DND-41 (cell line): ENCODE results near the gene NCSTN.

Experiments
- ATAC-seq: fragments of 200-7000 bp; cut with Tn5 transposase; 3 replicates; pipeline ENCODE4 v1.9.1; 2021; ENCODE audit warnings: low read depth; ENCODE audit not compliant: insufficient read depth
- DNase-seq: peaks from one replicate; pipeline ENCODE4 v3.0.0-alpha.2; 2020
- H2AFZ ChIP-seq: 2 replicates; pipeline ENCODE4 v1.6.0; 2012; ENCODE audit warnings: low read depth, low read length
- H3K27ac ChIP-seq: 2 replicates; pipeline ENCODE4 v1.5.1; 2012; ENCODE audit warnings: low read length, inconsistent platforms
- H3K27me3 ChIP-seq: fragments of 200-600 bp; sonication (generic); 2 replicates; pipeline ENCODE4 v1.6.0; 2012; ENCODE audit warnings: low read length, mild to moderate bottlenecking, inconsistent platforms; ENCODE audit not compliant: insufficient read depth, poor library complexity
- H3K36me3 ChIP-seq: 2 replicates; pipeline ENCODE4 v1.5.1; 2012; ENCODE audit warnings: low read length, inconsistent platforms; ENCODE audit not compliant: insufficient read depth
- H3K4me1 ChIP-seq: 2 replicates; pipeline ENCODE4 v1.5.1; 2012; ENCODE audit warnings: mild to moderate bottlenecking, low read length; ENCODE audit not compliant: insufficient read depth
- H3K4me2 ChIP-seq: 2 replicates; pipeline ENCODE4 v1.6.0; 2012; ENCODE audit warnings: mild to moderate bottlenecking, moderate library complexity, low read length, inconsistent platforms; ENCODE audit not compliant: insufficient read depth
- H3K4me3 ChIP-seq, 2 experiments: fragments of 200-600 bp in 1 of 2; shearing (Covaris generic) in 1 of 2; 2 replicates each; pipeline ENCODE4 v1.5.1; 2012 to 2016; ENCODE audit warnings: inconsistent platforms in 2 of 2, low read length in 2 of 2, mild to moderate bottlenecking in 2 of 2, low read depth in 1 of 2, moderate library complexity in 1 of 2
- H3K79me2 ChIP-seq: 2 replicates; pipeline ENCODE4 v1.6.0; 2012; ENCODE audit warnings: low read length, inconsistent platforms; ENCODE audit not compliant: insufficient read depth
- H3K9ac ChIP-seq: 2 replicates; pipeline ENCODE4 v1.6.0; 2012; ENCODE audit warnings: low read depth, mild to moderate bottlenecking, inconsistent platforms, low read length, moderate library complexity
- H3K9me3 ChIP-seq: 2 replicates; pipeline ENCODE4 v1.5.1; 2012; ENCODE audit warnings: low read length, moderate library complexity, mild to moderate bottlenecking, inconsistent platforms; ENCODE audit not compliant: insufficient read depth, severe bottlenecking
- H4K20me1 ChIP-seq: 2 replicates; pipeline ENCODE4 v1.6.0; 2012; ENCODE audit warnings: low read length; ENCODE audit not compliant: insufficient read depth
- EZH2 ChIP-seq: IDR thresholded peaks from 3 replicates; pipeline ENCODE4 v1.6.1; 2012; ENCODE audit warnings: borderline replicate concordance, low read depth, mild to moderate bottlenecking, moderate library complexity, low read length, inconsistent platforms; ENCODE audit not compliant: severe bottlenecking
- TF ChIP-seq, protein P1 (sequence below): IDR thresholded peaks from 2 replicates; pipeline ENCODE4 v1.5.1; 2012; ENCODE audit warnings: borderline replicate concordance, low read length, moderate library complexity, mild to moderate bottlenecking; ENCODE audit not compliant: poor library complexity, severe bottlenecking; ENCODE audit errors: extremely low read depth

Gene NCSTN

DNA sequence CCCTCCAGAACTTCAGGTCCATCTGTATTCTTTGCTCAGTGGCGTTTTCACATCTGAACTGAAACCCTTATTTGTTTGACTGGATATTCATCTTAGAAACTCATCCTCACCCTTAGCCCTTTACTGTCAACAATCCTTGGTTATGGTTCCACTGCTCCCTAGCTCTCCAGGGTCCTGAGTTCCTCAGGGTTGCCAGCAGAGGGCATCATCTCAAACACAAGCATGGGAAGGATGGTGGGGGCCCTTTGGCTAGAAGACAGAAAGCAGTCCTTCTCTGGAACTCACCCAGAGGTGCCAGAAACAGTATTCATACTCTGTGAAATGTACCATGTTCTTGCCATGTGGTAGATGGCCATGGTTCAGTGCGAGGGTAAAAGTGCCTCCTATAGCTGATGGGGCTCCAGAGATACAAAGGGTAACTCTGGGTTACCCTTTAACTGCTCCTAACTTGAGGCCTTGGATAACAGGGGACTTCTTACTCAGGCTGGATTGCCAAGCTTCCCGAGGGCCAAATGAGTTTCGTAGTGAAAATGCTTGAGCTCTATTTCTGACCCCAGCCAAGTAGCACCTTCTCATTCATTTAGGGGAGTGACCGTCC, 11.3 kb downstream of the NCSTN start:
- Histone ChIP-seq H3K9me3 (no peaks in the 10 kb centered on the region), H3K79me2 (no peaks in the 10 kb centered on the region), H3K4me1 (no peaks in the 10 kb centered on the region), H3K36me3 (peaks cover 87% of the 10 kb centered on the region), H4K20me1 (no peaks in the 10 kb centered on the region), H3K27me3 (no peaks in the 10 kb centered on the region), H3K27ac (no peak overlapping the region), H3K4me3 (no peak overlapping the region), H3K9ac (no peak overlapping the region), H2AFZ (no peak overlapping the region), H3K4me2 (no peak overlapping the region)
- ATAC-seq (peak; percentile 85), DNase-seq (peak; percentile 40)
- TF ChIP-seq, protein P1, sequence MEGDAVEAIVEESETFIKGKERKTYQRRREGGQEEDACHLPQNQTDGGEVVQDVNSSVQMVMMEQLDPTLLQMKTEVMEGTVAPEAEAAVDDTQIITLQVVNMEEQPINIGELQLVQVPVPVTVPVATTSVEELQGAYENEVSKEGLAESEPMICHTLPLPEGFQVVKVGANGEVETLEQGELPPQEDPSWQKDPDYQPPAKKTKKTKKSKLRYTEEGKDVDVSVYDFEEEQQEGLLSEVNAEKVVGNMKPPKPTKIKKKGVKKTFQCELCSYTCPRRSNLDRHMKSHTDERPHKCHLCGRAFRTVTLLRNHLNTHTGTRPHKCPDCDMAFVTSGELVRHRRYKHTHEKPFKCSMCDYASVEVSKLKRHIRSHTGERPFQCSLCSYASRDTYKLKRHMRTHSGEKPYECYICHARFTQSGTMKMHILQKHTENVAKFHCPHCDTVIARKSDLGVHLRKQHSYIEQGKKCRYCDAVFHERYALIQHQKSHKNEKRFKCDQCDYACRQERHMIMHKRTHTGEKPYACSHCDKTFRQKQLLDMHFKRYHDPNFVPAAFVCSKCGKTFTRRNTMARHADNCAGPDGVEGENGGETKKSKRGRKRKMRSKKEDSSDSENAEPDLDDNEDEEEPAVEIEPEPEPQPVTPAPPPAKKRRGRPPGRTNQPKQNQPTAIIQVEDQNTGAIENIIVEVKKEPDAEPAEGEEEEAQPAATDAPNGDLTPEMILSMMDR = peak; percentile 65
- TF ChIP-seq EZH2 = no peak

DNA sequence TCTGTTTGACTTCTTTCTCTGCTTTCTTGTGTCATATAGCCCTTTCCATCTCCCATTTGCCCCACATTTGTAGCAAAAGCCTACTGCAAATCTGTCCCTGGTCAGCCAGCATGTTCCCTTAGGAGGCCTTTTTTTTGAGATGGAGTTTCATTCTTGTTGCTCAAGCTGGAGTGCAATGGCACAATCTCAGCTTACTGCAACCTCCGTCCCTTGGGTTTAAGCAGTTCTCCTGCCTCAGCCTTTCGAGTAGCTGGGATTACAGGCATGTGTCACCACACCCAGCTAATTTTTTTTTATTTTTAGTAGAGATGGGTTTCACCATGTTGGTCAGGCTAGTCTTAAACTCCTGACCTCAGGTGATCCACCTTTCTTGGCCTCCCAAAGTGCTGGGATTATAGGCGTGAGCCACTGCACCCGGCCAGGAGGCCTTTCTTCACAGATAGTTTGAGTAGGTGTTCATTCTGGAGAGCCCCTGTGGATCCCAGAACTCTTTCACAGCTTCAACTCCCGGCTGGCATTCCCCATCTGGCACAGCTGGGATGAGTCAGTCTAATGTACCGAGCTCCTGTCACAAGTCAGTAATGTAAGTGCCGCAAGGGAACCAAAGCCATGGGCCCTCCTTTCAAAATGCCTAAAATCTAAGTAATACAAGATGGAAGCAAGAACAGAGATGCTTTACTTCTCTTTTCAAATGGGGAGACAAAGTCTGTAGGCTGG, 14.3 kb downstream of the NCSTN start:
- Histone ChIP-seq H3K36me3 (peaks cover 60% of the 10 kb centered on the region), H3K79me2 (no peaks in the 10 kb centered on the region)
- DNase-seq = no peak

DNA sequence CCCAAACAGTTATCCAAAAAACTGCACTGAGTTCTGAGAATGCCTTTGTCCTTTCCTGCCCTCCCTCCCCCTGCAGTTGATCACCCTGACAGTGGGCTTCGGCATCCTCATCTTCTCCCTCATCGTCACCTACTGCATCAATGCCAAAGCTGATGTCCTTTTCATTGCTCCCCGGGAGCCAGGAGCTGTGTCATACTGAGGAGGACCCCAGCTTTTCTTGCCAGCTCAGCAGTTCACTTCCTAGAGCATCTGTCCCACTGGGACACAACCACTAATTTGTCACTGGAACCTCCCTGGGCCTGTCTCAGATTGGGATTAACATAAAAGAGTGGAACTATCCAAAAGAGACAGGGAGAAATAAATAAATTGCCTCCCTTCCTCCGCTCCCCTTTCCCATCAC, 14.9 kb downstream of the NCSTN start:
- ATAC-seq (no peak), DNase-seq (no peak)
- H3K27me3 ChIP-seq = no peaks in the 10 kb centered on the region
- H3K9me3 ChIP-seq = no peaks in the 10 kb centered on the region
- peaks cover 53% of the 10 kb centered on the region for H3K36me3 ChIP-seq
- H3K27ac ChIP-seq = no peak overlapping the region
- H3K4me3 ChIP-seq = no peak overlapping the region
- no peak overlapping the region for H3K4me2 ChIP-seq
- no peak overlapping the region for H3K9ac ChIP-seq
- no peaks in the 10 kb centered on the region for H3K4me1 ChIP-seq
- no peak overlapping the region for H2AFZ ChIP-seq
- no peak for TF ChIP-seq EZH2
- TF ChIP-seq, protein P1 = no peak
- no peaks in the 10 kb centered on the region for H3K79me2 ChIP-seq
- no peaks in the 10 kb centered on the region for H4K20me1 ChIP-seq

More for the DNA sequence above, 14.3 kb downstream of the NCSTN start:
- no peaks in the 10 kb centered on the region for H4K20me1 ChIP-seq
- ATAC-seq = no peak
- no peaks in the 10 kb centered on the region for H3K9me3 ChIP-seq
- H2AFZ ChIP-seq = no peak overlapping the region
- H3K27me3 ChIP-seq = no peaks in the 10 kb centered on the region
- no peak overlapping the region for H3K4me2 ChIP-seq
- no peak overlapping the region for H3K27ac ChIP-seq
- TF ChIP-seq EZH2 = no peak
- TF ChIP-seq, protein P1 = no peak
- no peak overlapping the region for H3K4me3 ChIP-seq
- no peaks in the 10 kb centered on the region for H3K4me1 ChIP-seq
- no peak overlapping the region for H3K9ac ChIP-seq
